ENCODE measurements around the gene ZNHIT3.

GRCh38 chr17:36443777-36444176, 42.7 kb upstream of the ZNHIT3 start:
- no peak for TF ChIP-seq CTCF (conservative IDR thresholded peaks at IDR 0.05 in 1 of 2, IDR thresholded peaks at IDR 0.05 in 1 of 2; ENCODE audit: low read depth in 1 of 2, low read length in 2 of 2)
- TF ChIP-seq EZH2 (IDR thresholded peaks at IDR 0.05; ENCODE audit: low read length, missing control alignments): no peak

Measured in fibroblast of lung (primary cell).